Daoy (cell line): Measurements from ENCODE around the gene GPR84. TPM values are rescaled to one million over a fixed set of nuclear protein-coding genes. Genes with fewer than 3 reads are reported as not detected.

Experiments used
- DNase-seq: peaks from one replicate; pipeline ENCODE4 v3.0.0-alpha.2; 2015; ENCODE audit warnings: low read depth
- total RNA-seq: library from RNA; depleted of rRNA; stranded (reverse); fragments of >200 nt; shearing (Covaris generic); gene quantifications from 2 replicates; pipeline ENCODE4 v1.2.3, GENCODE V29; 2014; rRNA removed

The GPR84 gene
- total RNA-seq, 1 experiment from 2014 or later = not detected

- DNase-seq = peak; percentile 17
Observed at GRCh38 chr12:54325442-54326109, 38.7 kb downstream of the GPR84 start.

GRCh38 chr12:54324617-54325441, 39.5 kb downstream of the GPR84 start, which contains the start of gene COPZ1:
COPZ1 (plus strand) TSS chr12:54325131; CDS start chr12:54325164, 33 bp downstream.
- peak; percentile 98 for DNase-seq

GRCh38 chr12:54321363-54321762, 42.9 kb downstream of the GPR84 start:
- no peak for DNase-seq

Other genes with a start within 250 kb of the GPR84 start
- 67.7 and 71.6 TPM in 2 replicates for gene SMUG1, start 175.5 kb downstream of the GPR84 start, total RNA-seq
- 44.9 and 64.3 TPM in 2 replicates for gene CBX5, start 84.4 kb downstream of the GPR84 start, total RNA-seq
- gene HNRNPA1, start 83.8 kb downstream of the GPR84 start, total RNA-seq = 499 and 609 TPM in 2 replicates
- gene NFE2, start 63.5 kb downstream of the GPR84 start, total RNA-seq = not detected in 2 replicates
- 116 and 151 TPM in 2 replicates for gene COPZ1, start 39.4 kb downstream of the GPR84 start, total RNA-seq
- gene ZNF385A, start 20.2 kb upstream of the GPR84 start, total RNA-seq = 0.34 TPM in 1 of 2 replicates, not detected in the other
- gene ITGA5, start 54.8 kb upstream of the GPR84 start, total RNA-seq = 91.0 and 107 TPM in 2 replicates
- not detected in 2 replicates for gene GTSF1, start 109.1 kb upstream of the GPR84 start, total RNA-seq
- gene NCKAP1L, start 133.3 kb upstream of the GPR84 start, total RNA-seq = 0.11 and 0.83 TPM in 2 replicates
- gene PDE1B, start 185.1 kb upstream of the GPR84 start, total RNA-seq = 0.23 and 1.3 TPM in 2 replicates
- gene PPP1R1A, start 224.2 kb upstream of the GPR84 start, total RNA-seq = not detected in 2 replicates